K562 (cell line): ENCODE data around the gene C1orf21.

Experiments
- EGR1 ChIP-seq: fragments of 450-650 bp; conservative IDR thresholded peaks from 2 replicates; pipeline ENCODE4 v1.6.1; 2017; ENCODE audit warnings: mild to moderate bottlenecking
- MXI1 ChIP-seq: IDR thresholded peaks from 2 replicates; pipeline ENCODE4 v1.6.1; 2011; ENCODE audit warnings: low read depth, mild to moderate bottlenecking, improper control_type of control experiment, low read length
- POLR2B ChIP-seq: fragments of 450-650 bp; IDR thresholded peaks from 2 replicates; pipeline ENCODE4 v1.6.1; 2018; ENCODE audit warnings: low read depth; ENCODE audit not compliant: partially characterized antibody
- TF ChIP-seq, protein P1 (sequence below), 3 experiments: IDR thresholded peaks in 2 of 3; conservative IDR thresholded peaks in 1 of 3; 2 replicates each; pipeline ENCODE4 v1.5.1; 2011 to 2012; ENCODE audit warnings: low read length in 3 of 3, mild to moderate bottlenecking in 3 of 3, control low read depth in 2 of 3, improper control_type of control experiment in 1 of 3, inconsistent platforms in 1 of 3, low read depth in 1 of 3, mixed read lengths in 1 of 3, moderate library complexity in 1 of 3; ENCODE audit not compliant: insufficient read depth in 2 of 3
- TF ChIP-seq, protein P2 (sequence below): fragments of 250-450 bp; sonication (Bioruptor Pico); IDR thresholded peaks from 2 replicates; pipeline ENCODE4 v1.8.0; 2022; ENCODE audit warnings: moderate library complexity, mild to moderate bottlenecking, inconsistent platforms

DNA sequence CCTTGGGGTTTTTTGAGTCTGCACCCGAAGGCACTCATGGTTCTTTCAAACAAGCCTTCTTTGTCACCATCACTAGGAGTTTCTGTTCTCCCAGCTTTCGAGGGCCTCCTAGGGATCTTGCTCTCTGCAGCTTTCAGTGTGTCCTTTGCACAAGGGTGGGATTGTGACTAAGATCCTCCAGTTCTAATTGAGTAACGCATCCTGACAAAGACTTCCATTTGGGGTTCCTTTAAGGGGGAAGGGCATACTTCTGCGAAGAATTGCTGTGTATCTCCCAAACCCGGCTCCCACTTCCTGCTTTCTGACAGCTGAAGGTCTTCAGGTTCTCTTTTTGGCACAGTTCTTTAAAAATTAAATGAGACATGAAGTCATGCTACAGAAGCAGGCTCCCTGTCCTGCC is 228.5 kb downstream of the C1orf21 start:
- TF ChIP-seq POLR2B (no peak), EGR1 (no peak), MXI1 (no peak)
- TF ChIP-seq, protein P1, sequence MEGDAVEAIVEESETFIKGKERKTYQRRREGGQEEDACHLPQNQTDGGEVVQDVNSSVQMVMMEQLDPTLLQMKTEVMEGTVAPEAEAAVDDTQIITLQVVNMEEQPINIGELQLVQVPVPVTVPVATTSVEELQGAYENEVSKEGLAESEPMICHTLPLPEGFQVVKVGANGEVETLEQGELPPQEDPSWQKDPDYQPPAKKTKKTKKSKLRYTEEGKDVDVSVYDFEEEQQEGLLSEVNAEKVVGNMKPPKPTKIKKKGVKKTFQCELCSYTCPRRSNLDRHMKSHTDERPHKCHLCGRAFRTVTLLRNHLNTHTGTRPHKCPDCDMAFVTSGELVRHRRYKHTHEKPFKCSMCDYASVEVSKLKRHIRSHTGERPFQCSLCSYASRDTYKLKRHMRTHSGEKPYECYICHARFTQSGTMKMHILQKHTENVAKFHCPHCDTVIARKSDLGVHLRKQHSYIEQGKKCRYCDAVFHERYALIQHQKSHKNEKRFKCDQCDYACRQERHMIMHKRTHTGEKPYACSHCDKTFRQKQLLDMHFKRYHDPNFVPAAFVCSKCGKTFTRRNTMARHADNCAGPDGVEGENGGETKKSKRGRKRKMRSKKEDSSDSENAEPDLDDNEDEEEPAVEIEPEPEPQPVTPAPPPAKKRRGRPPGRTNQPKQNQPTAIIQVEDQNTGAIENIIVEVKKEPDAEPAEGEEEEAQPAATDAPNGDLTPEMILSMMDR (IDR thresholded peaks at IDR 0.05 in 2 of 3, conservative IDR thresholded peaks at IDR 0.05 in 1 of 3; ENCODE audit: insufficient read depth in 2 of 3, low read depth in 1 of 3, low read length in 3 of 3) = no peak
- TF ChIP-seq, protein P2, sequence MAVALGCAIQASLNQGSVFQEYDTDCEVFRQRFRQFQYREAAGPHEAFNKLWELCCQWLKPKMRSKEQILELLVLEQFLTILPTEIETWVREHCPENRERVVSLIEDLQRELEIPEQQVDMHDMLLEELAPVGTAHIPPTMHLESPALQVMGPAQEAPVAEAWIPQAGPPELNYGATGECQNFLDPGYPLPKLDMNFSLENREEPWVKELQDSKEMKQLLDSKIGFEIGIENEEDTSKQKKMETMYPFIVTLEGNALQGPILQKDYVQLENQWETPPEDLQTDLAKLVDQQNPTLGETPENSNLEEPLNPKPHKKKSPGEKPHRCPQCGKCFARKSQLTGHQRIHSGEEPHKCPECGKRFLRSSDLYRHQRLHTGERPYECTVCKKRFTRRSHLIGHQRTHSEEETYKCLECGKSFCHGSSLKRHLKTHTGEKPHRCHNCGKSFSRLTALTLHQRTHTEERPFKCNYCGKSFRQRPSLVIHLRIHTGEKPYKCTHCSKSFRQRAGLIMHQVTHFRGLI (CRISPR knock-in tag) = no peak
